Measurements from ENCODE around the gene MIS12.

- TF ChIP-seq POLR2A (IDR thresholded peaks at IDR 0.05) (no peak), CTCF (IDR thresholded peaks at IDR 0.05) (no peak), POLR2AphosphoS5 (IDR thresholded peaks at IDR 0.05) (no peak), EP300 (IDR thresholded peaks at IDR 0.05) (no peak)
Measured at GRCh38 chr17:5531085-5531418, 44.7 kb downstream of the MIS12 start.
